PC-3 (cell line): ENCODE measurements around the gene RYR2. TPM values are rescaled to one million over a fixed set of nuclear protein-coding genes. Genes with fewer than 3 reads are reported as not detected.

Source experiments
- ATAC-seq: fragments of 200-7000 bp; cut with Tn5 transposase; 2 replicates; pipeline ENCODE4 v1.9.1; 2020; ENCODE audit warnings: mild to moderate bottlenecking, moderate library complexity
- BruUV-seq: library from RNA; stranded (reverse); fragments of 400-500 nt; replicated peaks from 2 replicates; lab custom pipeline; 2021; lab: Mats Ljungman, UMichigan
- CTCF ChIA-PET: fragments of 300-600 bp; sonication (Branson Sonifier 250); formaldehyde crosslinking; loops from one replicate; lab custom pipeline; 2022; ENCODE audit warnings: antibody characterized with exemption; lab: Charles Lee
- POLR2A ChIA-PET: fragments of 300-600 bp; sonication (Branson Sonifier 250); formaldehyde crosslinking; loops from one replicate; lab custom pipeline; 2022; ENCODE audit warnings: antibody characterized with exemption; ENCODE audit not compliant: unreplicated experiment; lab: Charles Lee
- DNase-seq: peaks from one replicate; pipeline ENCODE4 v3.0.0-alpha.2; 2015
- H2AFZ ChIP-seq: fragments of 300-600 bp; sonication (generic); 2 replicates; pipeline ENCODE4 v1.6.0; 2016; ENCODE audit warnings: antibody characterized with exemption, low read length
- H3F3A ChIP-seq: fragments of 300-600 bp; sonication (generic); one replicate; pipeline ENCODE4 v1.6.0; 2017; ENCODE audit warnings: antibody characterized with exemption, low read length, control low read depth, mild to moderate bottlenecking; ENCODE audit not compliant: unreplicated experiment
- H3K27ac ChIP-seq: fragments of 300-600 bp; sonication (generic); 2 replicates; pipeline ENCODE4 v1.5.1; 2016; ENCODE audit warnings: mild to moderate bottlenecking, low read length
- H3K27me3 ChIP-seq: fragments of 300-600 bp; sonication (generic); 2 replicates; pipeline ENCODE4 v1.6.1; 2016; ENCODE audit warnings: low read length, mixed read lengths
- H3K36me3 ChIP-seq: fragments of 300-600 bp; sonication (generic); 2 replicates; pipeline ENCODE4 v1.6.1; 2016; ENCODE audit warnings: low read depth, mixed run types, low read length, mixed read lengths
- H3K4me1 ChIP-seq: fragments of 300-600 bp; sonication (generic); 2 replicates; pipeline ENCODE4 v1.5.1; 2016; ENCODE audit warnings: low read length; ENCODE audit not compliant: insufficient read depth
- H3K4me2 ChIP-seq: fragments of 300-600 bp; sonication (generic); 2 replicates; pipeline ENCODE4 v1.6.0; 2016; ENCODE audit warnings: low read length
- H3K4me3 ChIP-seq: fragments of 300-600 bp; sonication (generic); 2 replicates; pipeline ENCODE4 v1.5.1; 2016; ENCODE audit warnings: mild to moderate bottlenecking, low read length, mixed read lengths
- H3K79me2 ChIP-seq: fragments of 300-600 bp; sonication (generic); 2 replicates; pipeline ENCODE4 v1.6.1; 2017; ENCODE audit warnings: low read length, mixed read lengths
- H3K9ac ChIP-seq: fragments of 300-600 bp; sonication (generic); 2 replicates; pipeline ENCODE4 v1.6.0; 2016; ENCODE audit warnings: mild to moderate bottlenecking, low read length
- H3K9me2 ChIP-seq: fragments of 300-600 bp; sonication (generic); replicated peaks from 2 replicates; pipeline ENCODE4 v1.6.1; 2016; ENCODE audit warnings: mixed run types, low read length, mixed read lengths
- H3K9me3 ChIP-seq: fragments of 300-600 bp; sonication (generic); 2 replicates; pipeline ENCODE4 v1.6.1; 2016; ENCODE audit warnings: low read length, mixed read lengths
- H4K20me1 ChIP-seq: fragments of 300-600 bp; sonication (generic); 2 replicates; pipeline ENCODE4 v1.6.1; 2016; ENCODE audit warnings: low read length, mixed read lengths
- EZH2 ChIP-seq: fragments of 300-600 bp; sonication (generic); IDR thresholded peaks from one replicate; pipeline ENCODE4 v1.6.1; 2017; ENCODE audit warnings: antibody characterized with exemption, mild to moderate bottlenecking, low read length; ENCODE audit not compliant: unreplicated experiment
- EZH2phosphoT487 ChIP-seq: fragments of 300-600 bp; sonication (generic); IDR thresholded peaks from 2 replicates; pipeline ENCODE4 v1.6.1; 2018; ENCODE audit warnings: mild to moderate bottlenecking, antibody characterized with exemption, low read length, borderline replicate concordance
- intact Hi-C: fragments of 100-400 bp; cut with micrococcal nuclease; formaldehyde crosslinking; loops from 2 replicates; pipeline ENCODE4 v1.9.0; 2023
- total RNA-seq: library from RNA; depleted of rRNA; stranded (reverse); fragments of >200 nt; gene quantifications from 2 replicates; pipeline ENCODE4 v1.2.3, GENCODE V29; 2014
- TF ChIP-seq, protein P1 (sequence below): fragments of 300-600 bp; sonication (generic); conservative IDR thresholded peaks from 2 replicates; pipeline ENCODE4 v1.5.1; 2017; ENCODE audit warnings: antibody characterized with exemption, low read depth, mild to moderate bottlenecking, low read length

Gene RYR2
- total RNA-seq, 1 experiment from 2014 or later = not detected

GRCh38 chr1:237309595-237310118 lies 267.7 kb downstream of the RYR2 start:
- H3K9me2 ChIP-seq = no peaks in the 10 kb centered on the region
- no peak overlapping the region for H3K27ac ChIP-seq
- no peak for ATAC-seq
- H3F3A ChIP-seq = no peaks in the 10 kb centered on the region
- no peak overlapping the region for H3K4me2 ChIP-seq
- H4K20me1 ChIP-seq = no peaks in the 10 kb centered on the region
- H3K79me2 ChIP-seq = no peaks in the 10 kb centered on the region
- H3K4me1 ChIP-seq = no peaks in the 10 kb centered on the region
- no peaks in the 10 kb centered on the region for H3K9me3 ChIP-seq
- no peaks in the 10 kb centered on the region for H3K27me3 ChIP-seq
- no peaks in the 10 kb centered on the region for H3K36me3 ChIP-seq
- BruUV-seq = no TSS peak
- H3K9ac ChIP-seq = no peak overlapping the region
- no peak overlapping the region for H2AFZ ChIP-seq
- no peak overlapping the region for H3K4me3 ChIP-seq
- DNase-seq = no peak
- ChIA-PET CTCF (no interaction called here), POLR2A (no interaction called here)
- TF ChIP-seq EZH2phosphoT487 = no peak
- TF ChIP-seq EZH2 = no peak
- intact Hi-C loops = no loop called here

GRCh38 chr1:237316352-237316751 lies 274.4 kb downstream of the RYR2 start:
- intact Hi-C loops = no loop called here
- no TSS peak for BruUV-seq
- Histone ChIP-seq H3K9me2 (no peaks in the 10 kb centered on the region), H3K27ac (no peak overlapping the region), H3K79me2 (no peaks in the 10 kb centered on the region), H3K9ac (no peak overlapping the region), H2AFZ (no peak overlapping the region), H3K4me3 (no peak overlapping the region), H4K20me1 (no peaks in the 10 kb centered on the region), H3K27me3 (no peaks in the 10 kb centered on the region), H3K36me3 (no peaks in the 10 kb centered on the region), H3K4me1 (no peaks in the 10 kb centered on the region), H3F3A (no peaks in the 10 kb centered on the region), H3K4me2 (no peak overlapping the region), H3K9me3 (no peaks in the 10 kb centered on the region)
- CTCF ChIA-PET = no interaction called here
- TF ChIP-seq EZH2phosphoT487 = no peak
- TF ChIP-seq EZH2 = no peak
- TF ChIP-seq, protein P1, sequence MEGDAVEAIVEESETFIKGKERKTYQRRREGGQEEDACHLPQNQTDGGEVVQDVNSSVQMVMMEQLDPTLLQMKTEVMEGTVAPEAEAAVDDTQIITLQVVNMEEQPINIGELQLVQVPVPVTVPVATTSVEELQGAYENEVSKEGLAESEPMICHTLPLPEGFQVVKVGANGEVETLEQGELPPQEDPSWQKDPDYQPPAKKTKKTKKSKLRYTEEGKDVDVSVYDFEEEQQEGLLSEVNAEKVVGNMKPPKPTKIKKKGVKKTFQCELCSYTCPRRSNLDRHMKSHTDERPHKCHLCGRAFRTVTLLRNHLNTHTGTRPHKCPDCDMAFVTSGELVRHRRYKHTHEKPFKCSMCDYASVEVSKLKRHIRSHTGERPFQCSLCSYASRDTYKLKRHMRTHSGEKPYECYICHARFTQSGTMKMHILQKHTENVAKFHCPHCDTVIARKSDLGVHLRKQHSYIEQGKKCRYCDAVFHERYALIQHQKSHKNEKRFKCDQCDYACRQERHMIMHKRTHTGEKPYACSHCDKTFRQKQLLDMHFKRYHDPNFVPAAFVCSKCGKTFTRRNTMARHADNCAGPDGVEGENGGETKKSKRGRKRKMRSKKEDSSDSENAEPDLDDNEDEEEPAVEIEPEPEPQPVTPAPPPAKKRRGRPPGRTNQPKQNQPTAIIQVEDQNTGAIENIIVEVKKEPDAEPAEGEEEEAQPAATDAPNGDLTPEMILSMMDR = no peak
- DNase-seq = no peak
- no peak for ATAC-seq
- POLR2A ChIA-PET = no interaction called here

GRCh38 chr1:237318748-237319147 lies 276.8 kb downstream of the RYR2 start:
- no peak for TF ChIP-seq EZH2phosphoT487
- no peak for TF ChIP-seq EZH2
- no TSS peak for BruUV-seq

More at GRCh38 chr1:237318748-237319147, 276.8 kb downstream of the RYR2 start:
- H3K9ac ChIP-seq = no peak overlapping the region
- no peak for ATAC-seq
- H3K4me3 ChIP-seq = no peak overlapping the region
- no peaks in the 10 kb centered on the region for H3K9me3 ChIP-seq
- intact Hi-C loops = no loop called here
- H4K20me1 ChIP-seq = no peaks in the 10 kb centered on the region
- H3F3A ChIP-seq = no peaks in the 10 kb centered on the region
- H3K27ac ChIP-seq = no peak overlapping the region
- no peaks in the 10 kb centered on the region for H3K4me1 ChIP-seq
- H3K36me3 ChIP-seq = no peaks in the 10 kb centered on the region
- DNase-seq = no peak
- H3K79me2 ChIP-seq = no peaks in the 10 kb centered on the region
- no peak overlapping the region for H3K4me2 ChIP-seq
- H2AFZ ChIP-seq = no peak overlapping the region
- H3K9me2 ChIP-seq = no peaks in the 10 kb centered on the region
- ChIA-PET POLR2A (no interaction called here), CTCF (no interaction called here)
- H3K27me3 ChIP-seq = no peaks in the 10 kb centered on the region
